GM18526 (cell line): Measurements from ENCODE around the gene LLGL2.

Experiments used
- POLR2A ChIP-seq: IDR thresholded peaks from 3 replicates; pipeline ENCODE4 v1.6.1; 2011; ENCODE audit not compliant: insufficient read length; ENCODE audit errors: extremely low read depth

Gene LLGL2, protein sequence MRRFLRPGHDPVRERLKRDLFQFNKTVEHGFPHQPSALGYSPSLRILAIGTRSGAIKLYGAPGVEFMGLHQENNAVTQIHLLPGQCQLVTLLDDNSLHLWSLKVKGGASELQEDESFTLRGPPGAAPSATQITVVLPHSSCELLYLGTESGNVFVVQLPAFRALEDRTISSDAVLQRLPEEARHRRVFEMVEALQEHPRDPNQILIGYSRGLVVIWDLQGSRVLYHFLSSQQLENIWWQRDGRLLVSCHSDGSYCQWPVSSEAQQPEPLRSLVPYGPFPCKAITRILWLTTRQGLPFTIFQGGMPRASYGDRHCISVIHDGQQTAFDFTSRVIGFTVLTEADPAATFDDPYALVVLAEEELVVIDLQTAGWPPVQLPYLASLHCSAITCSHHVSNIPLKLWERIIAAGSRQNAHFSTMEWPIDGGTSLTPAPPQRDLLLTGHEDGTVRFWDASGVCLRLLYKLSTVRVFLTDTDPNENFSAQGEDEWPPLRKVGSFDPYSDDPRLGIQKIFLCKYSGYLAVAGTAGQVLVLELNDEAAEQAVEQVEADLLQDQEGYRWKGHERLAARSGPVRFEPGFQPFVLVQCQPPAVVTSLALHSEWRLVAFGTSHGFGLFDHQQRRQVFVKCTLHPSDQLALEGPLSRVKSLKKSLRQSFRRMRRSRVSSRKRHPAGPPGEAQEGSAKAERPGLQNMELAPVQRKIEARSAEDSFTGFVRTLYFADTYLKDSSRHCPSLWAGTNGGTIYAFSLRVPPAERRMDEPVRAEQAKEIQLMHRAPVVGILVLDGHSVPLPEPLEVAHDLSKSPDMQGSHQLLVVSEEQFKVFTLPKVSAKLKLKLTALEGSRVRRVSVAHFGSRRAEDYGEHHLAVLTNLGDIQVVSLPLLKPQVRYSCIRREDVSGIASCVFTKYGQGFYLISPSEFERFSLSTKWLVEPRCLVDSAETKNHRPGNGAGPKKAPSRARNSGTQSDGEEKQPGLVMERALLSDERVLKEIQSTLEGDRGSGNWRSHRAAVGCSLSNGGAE

DNA sequence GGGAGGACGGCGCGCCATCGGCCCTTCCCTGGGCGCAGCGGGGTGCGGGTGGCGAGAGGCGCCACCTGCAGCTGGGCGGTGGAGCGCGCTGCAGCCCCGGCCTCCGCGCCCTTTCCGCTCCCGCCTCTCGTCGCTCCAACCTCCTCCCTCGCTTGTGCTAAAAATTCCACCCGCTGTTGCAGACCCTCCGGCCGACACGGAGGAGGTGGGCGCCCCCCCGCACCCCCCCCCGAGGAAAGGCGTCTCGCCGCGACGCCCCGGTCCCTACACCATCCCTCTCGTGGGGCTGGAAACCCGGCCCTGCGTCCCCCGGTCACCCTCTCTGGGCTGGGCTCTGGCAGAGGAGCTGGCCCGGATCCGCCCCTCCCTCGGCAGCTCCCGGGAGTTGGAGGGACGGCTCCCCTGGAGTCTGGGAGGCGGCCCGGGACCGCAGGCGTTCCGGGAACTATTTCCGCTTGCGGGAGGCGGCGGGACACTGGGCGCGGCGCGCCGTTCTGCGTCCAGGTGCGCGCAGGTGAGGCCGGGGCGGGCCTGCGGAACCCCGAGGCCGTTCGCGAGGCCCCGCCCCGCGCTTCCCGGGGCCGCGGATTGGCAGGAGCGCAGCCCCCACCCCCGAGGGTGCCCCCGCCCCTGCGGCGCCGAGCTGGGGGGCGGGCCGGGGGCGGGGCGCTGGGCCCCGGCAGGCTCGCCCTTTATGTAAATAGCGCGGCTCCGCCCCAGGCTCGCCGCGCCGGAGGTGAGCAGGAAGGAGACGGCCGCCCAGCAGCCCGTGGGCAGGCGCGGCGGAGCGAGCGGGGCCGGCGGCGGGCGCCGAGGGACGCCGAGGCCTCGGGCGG lies at the start of gene LLGL2:
LLGL2 (plus strand) TSS at position 728 of the 836 bp plus-strand sequence. CDS start 17,730 bp downstream, outside the sequence.
- no peak for TF ChIP-seq POLR2A

DNA sequence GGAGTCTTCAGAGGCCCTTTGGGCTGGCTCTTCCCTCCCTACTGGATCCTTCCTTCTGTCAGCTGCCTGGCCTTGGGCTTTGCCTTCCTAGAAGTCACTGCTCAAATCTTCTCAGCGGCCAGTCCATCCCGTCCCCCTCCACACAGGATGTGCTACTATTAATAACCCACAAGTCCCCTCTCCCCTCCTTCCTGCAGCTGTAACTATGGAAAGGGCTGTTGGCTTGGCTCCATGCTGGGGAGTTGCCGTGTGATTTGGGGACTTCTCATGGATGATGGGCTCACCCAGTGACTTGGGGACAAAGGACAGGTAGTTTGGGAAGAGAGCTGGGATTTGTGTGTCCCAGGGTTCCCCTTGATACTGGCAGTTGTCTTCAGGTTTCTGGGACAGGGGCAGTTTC lies 49.6 kb upstream of the LLGL2 start:
- no peak for TF ChIP-seq POLR2A

DNA sequence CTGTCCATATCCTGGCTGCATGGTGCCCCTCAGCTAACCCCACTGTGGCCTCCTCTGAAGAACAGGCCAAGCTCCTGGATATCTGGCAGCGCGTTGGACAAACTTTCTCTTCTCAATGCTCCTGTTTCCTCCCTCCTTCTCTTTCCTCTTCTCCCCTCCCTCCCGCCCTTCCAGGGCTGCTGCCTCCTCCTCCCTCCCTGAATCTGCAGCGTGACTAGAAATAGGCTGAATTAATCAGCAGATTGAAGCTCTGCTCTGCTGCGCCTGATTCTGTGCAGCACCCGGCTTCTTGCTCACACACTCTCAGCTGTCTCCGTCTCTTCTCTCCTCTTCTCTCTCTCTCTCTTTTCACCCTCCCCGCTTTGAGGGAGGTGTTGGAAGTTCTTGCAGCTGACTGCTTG lies 49.2 kb upstream of the LLGL2 start:
- no peak for TF ChIP-seq POLR2A

DNA sequence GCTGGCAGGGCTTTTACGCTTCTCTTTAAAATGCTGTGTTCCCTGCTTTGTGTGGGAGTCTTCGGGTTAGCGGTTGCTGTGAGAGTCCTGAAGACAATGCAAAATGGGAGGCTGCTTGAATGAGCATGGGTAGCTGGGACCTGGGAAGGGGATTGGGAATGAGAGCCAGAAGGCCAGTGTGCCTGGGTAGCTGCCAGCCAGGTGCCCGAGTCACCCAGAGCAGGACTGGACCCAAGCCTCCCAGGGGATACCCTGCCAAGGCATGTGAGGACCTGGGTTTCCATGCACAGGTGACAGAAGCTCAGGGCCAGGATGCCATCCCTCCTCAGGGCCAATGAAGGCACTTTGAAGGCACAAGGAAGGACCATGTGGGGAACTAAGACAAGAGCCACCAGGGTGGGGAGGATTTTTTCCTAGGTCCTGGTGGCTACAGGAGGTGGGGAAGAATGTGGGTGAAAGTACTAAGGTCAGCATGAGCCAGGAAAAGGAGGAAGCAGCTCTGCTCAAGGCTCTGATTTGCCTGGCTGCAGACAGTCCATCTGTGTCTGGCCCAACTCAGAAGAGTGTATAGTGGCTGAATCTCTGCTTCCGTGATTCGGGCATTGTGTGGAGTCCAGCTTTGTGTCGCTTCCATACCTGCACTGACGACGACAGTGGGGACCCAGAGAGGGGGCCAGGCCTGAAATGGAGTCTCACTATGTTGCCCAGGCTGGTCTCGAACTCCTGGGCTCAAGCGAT lies 48.6 kb upstream of the LLGL2 start:
- no peak for TF ChIP-seq POLR2A

DNA sequence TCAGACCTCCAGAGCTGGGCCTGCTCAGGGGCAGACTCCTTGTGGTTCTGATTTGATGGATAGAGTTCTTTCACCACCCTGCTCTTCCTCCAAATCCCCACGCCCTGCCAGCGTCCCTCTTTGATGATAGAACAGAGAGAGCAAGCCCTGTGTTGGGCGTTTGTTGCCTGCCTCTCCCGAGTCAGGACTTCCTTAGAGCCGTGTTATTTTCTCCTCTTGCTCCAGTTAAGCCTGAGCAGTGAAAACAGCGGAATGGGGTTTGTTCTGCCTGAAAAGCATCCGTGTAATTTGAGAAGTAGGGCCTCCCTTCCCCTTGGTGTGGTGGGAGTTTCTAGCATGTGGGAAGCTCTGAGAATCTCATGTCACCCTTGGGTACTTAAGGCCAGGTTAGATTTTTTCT lies 47.0 kb upstream of the LLGL2 start:
- TF ChIP-seq POLR2A: no peak

DNA sequence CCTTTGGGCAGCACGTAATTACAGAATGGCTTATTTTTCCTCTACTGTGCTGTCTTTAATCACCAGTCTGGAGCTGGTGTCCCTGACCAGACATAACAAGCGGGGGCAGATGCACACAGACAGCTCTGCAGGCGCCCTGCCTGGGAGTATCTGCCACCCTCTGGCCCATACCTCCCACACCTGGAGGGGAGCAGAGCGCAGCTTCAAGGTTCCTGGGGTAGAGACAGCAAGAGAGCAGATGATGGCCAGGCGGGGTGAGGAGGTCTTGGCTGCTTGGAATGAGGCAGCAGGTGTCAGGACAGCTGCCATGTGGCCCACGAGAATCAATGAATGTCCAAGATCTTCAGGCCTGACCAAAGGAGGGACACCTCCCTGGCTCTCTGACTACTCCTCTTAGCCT lies 45.2 kb upstream of the LLGL2 start:
- TF ChIP-seq POLR2A: no peak

DNA sequence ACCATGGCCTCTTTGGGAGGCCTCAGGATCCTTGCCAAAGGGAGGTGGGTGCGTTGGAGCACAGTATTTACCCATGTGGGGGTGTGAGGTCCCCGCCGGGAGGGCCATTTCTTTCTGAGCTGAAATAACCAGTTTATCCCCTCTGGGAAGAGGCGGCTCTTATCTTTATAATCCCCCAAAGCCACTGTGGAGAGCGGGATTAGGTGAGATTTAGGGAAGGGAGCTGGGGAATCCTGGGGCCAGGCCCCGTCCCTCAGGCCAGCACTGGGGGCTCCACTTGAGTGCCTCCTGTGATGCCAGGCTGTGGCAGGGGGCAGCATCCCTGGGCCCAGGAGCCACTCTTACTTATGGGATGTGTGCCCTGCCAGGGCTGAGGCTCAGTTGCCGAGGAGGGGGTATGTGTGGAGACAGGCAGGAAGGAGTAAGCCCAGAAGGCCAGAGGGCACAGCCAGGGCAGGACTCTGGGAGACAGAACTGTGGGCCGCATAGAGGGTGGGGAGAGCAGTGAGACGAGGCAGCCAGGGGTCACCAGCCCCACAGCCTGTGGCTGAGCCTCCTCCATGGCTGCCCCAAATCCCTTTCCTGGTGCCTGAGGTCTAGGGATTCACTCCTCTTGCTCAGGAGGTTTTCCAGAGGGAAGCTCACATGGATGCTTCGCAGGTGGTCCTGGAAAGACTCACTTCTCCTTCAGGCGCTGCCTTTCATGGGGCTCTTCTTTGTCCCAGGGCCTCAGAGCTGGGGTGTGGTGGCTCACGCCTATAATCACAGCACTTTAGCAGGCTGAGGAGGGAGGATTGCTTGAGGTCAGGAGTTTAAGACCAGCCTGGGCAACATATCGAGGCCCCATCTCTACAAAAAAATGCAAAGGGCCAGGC lies 44.1 kb upstream of the LLGL2 start:
- no peak for TF ChIP-seq POLR2A

DNA sequence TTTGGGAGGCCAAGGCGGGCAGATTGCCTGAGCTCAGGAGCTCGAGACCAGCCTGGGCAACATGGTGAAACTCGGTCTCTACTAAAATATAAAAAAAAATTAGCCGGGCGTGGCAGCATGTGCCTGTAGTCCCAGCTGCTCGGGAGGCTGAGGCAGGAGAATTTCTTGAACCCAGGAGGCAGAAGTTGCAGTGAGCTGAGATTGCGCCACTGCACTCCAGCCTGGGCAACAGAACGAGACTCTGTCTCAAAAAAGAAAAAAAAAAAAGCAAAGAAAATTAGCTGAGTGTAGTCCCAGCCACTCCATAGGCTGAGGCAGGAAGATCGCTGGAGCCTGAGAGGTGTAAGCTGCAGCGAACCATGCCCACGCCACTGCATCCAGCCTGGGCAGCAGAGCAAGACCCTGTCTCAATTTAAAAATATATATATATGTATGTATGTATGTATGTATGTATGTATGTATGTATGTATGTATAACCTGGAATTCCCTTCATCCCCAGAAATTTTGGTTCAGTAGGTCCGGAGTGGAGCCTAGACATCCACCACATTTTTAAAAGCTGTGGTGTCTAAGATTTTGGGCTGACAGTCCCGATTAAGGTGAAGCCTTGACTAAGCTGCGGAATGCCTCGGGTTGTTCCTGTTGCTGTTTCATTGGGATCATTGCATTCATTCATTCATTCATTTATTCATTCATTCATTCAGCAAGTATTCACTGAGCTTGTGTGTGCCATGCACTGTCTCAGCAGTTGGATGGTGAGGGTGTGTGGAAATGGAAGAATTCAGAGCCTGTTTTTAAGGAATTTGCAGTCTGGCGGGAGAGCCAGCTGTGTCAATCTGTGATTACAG lies 43.2 kb upstream of the LLGL2 start:
- TF ChIP-seq POLR2A: no peak

DNA sequence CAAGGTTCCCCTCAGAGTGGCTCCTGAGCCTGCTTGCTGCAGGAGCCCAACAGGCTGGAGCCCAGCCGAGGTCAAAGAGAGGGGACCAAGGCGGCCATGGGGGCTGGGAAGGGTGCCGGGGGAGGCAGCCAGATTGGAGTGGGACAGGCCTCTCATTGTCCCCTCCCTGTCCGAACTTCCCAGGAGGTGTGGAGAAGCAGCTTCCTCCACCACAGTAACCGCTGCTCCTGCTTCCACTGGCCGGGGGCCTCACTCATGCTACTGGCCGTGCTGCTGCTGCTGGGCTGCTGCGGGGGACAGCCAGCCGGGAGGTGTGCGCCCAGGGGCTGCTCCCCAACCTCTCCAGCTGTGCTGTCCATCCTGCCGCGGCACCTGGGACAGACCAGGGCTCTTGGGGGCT lies 39.8 kb upstream of the LLGL2 start:
- TF ChIP-seq POLR2A: no peak

DNA sequence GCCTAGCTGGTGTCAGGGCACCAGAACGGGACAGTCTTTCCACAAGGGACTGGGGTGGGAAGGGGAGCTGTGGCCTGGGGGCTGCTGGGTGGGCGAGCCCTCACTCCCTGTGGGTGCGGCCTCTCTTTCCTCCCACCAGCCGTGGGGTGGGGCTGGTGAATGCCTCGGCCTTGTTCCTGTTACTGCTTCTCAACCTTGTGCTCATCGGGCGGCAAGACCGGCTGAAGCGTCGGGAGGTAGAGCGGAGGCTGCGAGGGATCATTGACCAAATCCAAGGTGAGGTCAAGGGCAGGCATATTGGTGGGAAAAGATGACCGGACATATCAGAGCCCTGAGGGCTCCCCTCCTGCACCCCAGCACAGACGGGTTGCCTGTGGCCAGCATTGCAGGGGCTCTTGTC lies 39.3 kb upstream of the LLGL2 start:
- no peak for TF ChIP-seq POLR2A

DNA sequence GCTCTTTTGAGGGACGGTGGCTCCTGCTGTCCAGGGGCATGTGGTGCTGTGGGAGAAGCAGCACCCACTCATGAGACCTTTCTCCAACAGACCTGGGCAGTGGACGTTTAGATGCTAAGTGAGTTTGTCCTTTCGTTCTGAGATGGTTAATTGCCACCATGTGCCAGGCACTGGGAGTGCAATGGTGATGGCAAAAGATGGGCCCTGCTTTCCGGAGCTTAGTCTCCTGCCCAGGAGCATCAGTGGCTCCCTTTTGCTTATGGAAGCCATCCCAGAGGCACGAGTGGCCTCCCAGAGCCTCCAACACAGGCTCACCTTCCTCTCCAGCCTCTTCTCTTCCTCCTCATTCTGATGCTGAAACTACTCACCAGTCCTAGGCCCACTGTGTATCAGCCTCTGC lies 38.5 kb upstream of the LLGL2 start:
- no peak for TF ChIP-seq POLR2A

DNA sequence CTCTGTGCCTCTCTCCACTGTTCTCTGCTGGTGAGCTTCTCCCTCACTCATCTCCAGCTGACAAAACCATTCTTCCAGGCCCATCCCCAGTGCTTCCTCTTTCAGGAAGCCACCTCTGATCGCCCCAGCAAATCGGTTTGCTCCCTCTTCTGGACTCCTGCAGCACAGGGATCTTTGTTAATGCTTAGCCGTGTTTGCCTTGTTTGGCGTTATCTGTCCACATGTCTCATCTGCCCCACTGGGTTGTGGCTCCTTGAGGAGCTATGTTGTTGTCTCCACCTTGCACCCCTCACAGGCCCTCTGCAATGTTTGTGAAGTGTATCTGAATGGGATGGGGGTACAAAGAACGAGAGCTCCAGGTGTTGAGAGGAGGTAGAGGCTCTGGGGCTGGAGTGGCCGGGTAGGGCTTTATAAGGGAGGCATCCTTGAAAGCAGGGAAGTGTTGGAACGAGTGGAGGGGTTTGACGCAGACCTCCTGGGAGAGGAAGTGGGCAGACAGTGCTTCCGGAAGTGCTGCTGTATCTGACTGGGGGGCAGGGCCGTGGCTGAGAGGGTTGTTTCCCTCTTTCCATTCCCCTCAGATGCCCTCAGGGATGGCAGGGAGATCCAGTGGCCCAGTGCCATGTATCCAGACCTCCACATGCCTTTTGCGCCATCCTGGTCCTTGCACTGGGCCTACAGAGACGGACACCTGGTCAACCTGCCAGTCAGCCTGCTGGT lies 38.0 kb upstream of the LLGL2 start:
- no peak for TF ChIP-seq POLR2A
